ENCODE results near the gene CAMK2D.
"Not testable (repeated sequence)": the region's sequence is repeated elsewhere in the genome, so short reads cannot be mapped to it uniquely, and the experiment has no call there.

Gene CAMK2D

DNA sequence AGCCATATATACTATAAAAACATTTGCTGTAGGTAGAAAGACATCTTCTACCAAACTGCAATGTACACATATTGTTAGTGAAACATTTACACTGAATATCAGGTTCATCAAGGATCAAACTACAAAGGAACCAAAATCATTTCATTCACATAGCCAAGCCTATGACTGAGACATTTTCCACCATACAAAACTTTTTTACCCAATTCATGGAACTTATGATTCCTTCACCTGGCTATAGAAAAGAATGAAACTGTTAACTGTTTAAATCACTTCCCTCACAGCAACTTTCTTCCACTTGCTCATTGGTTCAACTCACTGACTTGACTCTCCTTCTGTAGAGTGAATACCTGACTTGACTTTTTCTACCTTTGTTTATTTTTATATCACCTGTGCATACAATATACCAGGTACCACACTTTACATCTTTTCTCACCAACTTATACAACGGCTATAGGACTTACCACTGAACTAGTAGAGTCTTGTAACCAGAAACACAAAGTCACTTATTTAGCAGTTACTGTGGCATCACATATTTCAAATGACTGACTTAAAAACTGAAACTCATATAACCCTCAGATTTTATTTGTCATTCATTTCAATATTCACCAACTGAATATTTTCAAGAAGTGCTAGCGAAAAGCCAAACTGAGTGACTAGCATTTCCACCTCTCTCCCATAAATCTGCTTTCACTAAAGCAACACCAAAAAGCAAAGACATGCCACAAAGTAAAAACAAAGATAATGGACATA is 30.9 kb downstream of the CAMK2D start:
- no peak for DNase-seq (ENCODE audit: low spot score)

DNA sequence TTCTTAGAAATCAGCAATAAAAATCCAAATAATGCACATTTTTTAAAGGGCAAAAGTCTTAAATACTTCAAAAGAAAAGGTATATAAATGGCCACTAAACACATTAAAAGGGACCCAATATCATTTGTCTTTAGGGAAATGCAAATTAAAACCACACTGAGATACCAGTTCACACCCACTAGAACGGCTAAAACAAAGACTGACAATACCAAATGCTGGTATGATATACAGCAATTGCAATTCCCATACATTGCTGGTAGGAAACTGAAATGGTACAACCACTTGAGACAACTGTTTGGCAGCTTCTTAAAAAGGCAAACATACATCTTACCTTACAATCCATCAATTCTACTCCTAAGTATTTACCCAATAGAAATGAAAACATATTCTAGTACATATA is 33.7 kb downstream of the CAMK2D start:
- DNase-seq (ENCODE audit: low spot score): no peak

DNA sequence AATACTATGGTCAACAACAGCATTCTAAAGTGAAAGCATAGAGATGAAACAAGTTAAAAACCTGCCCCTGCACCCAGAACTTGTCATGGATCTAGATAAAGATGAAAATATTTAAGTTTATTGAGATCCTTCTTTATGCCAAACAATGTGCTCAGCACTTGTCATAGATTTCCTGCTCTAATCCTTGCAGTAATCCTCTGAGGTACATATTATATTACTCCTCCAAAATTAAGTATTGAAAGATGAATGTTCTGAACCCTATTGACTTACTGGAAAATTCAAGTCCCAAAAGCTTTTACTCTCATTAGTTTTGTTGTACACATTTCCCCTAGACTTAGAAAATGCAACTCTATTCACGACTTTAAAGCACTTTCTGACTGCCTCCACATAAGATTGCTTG is 35.6 kb downstream of the CAMK2D start:
- no peak for DNase-seq (ENCODE audit: low spot score)

DNA sequence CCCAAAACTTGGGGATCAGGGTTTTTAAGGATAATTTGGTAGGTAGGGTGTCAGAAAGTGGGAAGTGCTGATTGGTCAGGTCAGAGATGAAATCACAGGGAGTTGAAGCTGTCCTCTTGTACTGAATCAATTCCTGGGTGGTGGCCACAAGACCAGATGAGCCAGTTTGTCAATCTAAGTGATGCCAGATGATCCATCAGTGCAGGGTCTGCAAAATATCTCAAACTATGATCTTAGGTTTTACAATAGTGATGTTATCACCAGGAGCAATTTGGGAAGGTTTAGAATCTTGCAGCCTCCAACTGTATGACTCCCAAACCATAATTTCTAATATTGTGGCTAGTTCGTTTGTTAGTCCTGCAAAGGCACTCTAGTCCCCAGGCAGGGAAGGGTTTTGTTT is 43.3 kb downstream of the CAMK2D start:
- no peak for DNase-seq (ENCODE audit: low spot score)

DNA sequence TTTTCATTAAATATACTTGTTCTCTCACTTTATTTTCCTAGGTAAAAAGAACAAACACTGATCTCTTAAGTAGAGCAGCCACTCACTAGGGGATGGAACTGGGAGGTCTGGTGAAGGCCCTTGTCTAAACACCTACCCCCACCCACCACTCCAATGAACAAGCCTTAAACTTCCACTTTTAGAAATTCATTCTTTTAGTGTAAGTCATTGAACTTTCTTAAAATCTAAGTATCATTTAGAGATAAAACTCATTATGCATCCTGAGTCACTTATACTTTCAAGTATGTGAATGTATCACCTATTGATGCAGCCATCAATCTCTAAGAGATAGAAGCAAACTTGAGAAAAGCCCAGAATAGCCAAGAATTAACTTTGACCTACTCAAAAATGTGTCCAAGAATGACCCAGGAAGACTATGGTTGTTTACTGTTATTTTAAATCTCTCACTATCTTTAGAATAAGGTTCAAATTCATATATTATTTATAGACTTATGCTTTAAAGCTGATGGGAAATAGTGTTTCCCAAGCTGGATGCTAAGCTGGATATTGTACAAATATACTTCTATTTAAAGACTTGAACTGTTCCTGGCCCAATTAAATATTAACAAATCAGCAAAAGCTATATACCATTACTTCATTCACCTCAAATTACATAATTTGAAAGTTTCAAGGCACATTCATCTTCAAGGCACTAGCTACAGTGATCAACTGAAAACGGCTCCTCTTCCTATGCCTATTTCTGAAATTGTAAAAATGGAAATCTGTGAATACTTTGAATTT is 49.5 kb downstream of the CAMK2D start:
- DNase-seq (ENCODE audit: low spot score): no peak

DNA sequence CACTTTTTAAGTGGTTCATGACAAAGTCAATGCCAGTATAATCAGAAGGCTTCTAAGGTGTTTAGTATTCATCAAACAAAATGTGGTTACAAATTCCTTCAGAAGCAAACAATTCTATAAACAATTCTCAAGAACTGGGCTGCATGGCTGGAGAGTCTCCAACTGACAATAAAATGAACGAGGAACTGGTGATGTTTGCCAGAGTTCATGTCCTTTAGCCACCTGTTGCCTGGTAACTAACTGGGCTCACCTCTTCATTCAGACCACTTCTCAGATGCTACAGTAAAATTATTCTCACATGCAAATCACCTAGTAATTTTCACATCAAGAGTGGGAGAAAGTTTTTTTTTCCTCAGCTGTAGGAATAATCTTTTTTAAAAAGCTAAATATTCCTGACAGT is 53.3 kb downstream of the CAMK2D start:
- no peak for DNase-seq (ENCODE audit: low spot score)

DNA sequence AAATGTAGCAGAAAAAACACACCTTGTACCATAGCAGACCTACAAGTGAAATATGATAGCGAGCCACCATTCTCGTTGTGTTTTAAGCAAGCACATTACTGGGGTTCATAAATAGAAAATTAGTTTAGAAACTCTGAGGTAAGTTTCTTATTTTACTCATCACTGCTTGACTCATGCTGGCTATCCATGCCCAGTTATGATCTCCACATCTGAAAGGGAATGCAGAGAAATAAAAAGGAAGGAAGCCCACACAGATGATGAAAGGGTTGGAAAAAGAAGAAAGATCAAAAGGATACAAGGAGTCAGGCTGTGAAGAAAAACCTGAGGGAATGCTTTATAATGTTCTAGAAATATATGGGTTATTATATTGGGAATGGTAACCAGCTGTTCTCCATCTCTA is 54.5 kb downstream of the CAMK2D start:
- no peak for DNase-seq (ENCODE audit: low spot score)

DNA sequence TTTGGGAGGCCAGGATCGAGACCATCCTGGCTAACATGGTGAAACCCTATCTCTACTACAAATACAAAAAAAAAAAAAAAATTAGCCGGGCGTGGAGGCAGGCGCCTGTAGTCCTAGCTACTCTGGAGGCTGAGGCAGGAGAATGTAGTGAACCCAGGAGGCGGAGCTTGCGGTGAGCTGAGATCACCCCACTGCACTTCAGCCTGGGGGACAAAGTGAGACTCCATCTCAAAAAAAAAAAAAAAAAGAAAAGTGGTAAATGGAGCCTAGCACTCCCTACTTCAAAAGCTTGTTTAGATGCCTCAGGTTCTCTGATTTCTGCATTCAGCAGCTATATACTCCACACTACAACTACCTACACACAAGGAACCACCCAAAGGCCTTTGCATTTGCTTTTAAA is 56.4 kb downstream of the CAMK2D start:
- DNase-seq (ENCODE audit: low spot score): not testable (repeated sequence)

DNA sequence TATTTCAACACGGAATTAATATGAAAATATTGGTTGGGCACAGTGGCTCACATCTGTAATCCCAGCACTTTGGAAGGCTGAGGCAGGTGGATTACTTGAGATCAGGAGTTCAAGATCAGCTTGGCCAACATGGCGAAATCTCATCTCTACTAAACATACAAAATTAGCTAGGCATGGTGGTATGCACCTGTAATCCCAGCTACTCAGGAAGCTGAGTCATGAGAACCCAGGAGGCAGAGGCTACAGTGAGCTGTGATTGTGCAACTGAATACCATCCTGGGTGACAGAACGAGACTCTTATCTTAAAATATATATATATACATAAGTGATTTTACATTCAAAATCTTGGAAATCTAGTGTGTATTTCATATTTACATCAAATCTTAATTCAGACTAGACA is 58.9 kb downstream of the CAMK2D start:
- DNase-seq (ENCODE audit: low spot score): not testable (repeated sequence)

DNA sequence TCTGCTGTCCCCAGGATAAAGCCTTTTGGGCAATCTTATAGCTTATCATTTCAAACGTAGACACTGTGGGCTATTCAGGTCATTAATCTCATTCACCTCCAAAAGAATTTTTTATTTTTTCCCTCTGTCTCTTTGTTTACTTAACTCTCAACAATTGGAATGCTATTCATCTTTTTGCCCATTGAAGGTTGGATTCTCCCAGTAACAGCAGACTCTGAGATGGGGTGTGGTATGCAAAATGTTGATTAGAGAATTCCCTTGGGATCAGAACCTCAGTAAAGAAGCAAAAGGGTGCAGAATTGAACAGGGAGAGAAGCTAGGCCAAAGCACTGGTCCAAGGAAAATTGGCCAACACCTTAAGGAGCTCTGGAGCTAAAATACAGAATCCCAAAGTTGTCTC is 60.4 kb downstream of the CAMK2D start:
- DNase-seq (ENCODE audit: low spot score): no peak

DNA sequence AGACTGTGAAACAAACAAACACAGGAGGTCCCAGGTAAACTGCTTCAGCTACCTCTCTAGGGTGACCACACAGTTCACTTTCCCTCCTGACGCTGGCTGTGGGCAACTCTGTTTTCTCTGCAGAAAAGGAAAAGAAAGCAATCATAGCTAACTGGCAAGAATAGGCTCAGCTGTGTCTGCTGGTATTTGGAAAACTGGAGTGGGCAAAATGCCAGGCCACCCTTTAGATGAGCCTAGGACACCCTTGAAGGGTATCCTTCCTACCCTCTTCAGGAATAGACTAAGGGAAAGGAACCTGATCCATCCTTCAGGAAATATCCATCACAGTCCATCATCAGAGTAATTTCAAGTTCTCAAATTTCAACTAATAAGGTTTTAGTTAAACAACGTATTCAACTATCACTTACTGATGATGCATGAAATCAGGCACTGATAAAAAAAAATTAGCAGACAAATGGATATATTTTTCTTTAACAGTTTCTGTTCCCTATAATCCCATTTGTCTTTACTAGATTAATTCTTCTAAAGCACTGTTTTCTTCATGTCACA is 60.9 kb downstream of the CAMK2D start:
- no peak for DNase-seq (ENCODE audit: low spot score)

DNA sequence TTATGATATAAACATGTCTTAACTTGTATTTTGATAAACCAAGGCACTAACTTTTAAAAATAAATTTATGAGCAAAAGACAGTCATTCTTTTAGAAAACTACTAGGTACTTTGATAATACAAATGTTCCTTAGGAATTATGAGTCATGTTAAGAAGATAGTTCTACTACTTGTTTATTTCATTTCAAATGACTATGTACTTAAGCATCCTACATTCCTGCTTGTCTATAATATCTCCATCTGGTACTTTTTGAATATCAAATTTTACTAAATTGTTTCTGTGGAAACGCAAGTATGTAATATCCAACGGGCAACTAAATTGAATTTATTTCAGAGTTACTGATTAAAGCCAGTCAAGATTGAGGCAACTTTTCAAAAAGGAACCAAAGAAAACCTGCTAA is 61.8 kb downstream of the CAMK2D start:
- no peak for DNase-seq (ENCODE audit: low spot score)

DNA sequence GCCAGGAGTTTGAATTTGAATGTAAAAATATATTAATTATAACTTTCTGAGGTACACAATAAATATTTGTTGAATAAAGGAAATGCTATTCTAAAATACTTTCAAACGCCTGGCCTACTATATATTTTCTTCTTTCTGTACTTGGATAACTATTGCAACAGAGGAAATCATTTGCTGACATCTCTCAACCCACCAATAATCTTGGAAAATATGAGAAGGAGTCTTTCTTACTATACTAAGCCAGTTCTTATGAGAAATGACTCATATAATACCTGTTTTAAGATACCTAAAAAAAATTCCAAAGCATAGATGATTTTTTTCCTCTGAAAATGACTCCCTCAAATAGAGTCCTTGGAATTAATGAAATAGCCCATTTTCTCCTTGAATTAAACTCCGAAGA is 64.1 kb downstream of the CAMK2D start:
- DNase-seq (ENCODE audit: low spot score): no peak

DNA sequence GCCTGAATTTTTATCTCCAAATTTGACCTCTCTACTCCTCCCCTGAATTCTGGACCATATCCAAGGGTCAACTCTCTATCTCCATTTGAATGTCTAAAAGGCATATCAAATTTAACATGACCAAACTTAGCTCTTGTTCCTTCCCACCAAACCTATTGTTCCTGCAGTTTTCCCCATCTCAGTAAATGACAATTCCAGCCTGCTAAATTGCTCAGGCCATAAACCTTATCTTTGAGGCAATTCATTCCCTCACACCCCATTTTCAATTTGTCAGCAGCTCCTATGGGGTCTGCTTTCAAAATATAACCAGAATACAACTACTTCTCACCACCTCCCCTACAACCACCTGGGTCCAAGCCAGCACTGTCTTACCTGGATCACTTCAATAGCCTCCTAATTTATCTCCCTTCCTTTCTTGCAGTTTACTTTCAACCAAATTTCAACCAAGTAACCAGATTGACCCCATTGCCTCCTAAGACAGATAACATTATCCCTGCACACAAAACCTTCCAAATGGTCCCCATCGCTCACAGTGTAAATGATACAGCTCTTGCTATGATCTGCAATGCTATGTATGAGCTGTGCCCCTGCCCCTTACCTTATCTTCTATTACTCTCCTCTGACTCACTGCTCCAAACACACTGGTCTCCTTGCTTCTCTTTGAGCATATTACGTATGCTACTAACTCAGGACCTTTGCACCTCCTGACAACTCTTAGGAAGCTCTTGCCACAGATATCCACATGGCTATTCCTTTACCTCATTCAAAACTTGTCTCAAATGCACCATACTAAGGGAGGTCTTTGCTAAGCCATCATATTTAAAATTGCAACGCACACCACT is 66.0 kb downstream of the CAMK2D start:
- no peak for DNase-seq (ENCODE audit: low spot score)

DNA sequence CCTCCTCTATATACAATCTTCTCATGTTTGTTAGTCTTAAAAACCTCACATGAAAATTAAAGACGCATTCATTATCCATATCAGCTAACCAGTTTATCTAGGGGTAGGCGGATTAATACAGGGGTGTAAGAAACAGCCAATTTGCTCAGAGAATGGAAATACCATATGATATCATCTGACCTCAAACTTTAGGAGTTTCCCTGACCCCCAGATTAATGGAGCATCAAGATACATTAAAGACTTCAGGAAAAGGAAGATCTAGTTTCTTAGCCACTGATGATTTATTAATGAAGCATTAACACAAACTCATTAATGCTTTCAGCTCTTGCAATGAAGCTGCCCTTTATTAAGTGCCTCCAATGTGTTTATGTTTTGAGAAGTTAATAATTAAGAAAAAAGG is 67.5 kb downstream of the CAMK2D start:
- DNase-seq (ENCODE audit: low spot score): no peak

DNA sequence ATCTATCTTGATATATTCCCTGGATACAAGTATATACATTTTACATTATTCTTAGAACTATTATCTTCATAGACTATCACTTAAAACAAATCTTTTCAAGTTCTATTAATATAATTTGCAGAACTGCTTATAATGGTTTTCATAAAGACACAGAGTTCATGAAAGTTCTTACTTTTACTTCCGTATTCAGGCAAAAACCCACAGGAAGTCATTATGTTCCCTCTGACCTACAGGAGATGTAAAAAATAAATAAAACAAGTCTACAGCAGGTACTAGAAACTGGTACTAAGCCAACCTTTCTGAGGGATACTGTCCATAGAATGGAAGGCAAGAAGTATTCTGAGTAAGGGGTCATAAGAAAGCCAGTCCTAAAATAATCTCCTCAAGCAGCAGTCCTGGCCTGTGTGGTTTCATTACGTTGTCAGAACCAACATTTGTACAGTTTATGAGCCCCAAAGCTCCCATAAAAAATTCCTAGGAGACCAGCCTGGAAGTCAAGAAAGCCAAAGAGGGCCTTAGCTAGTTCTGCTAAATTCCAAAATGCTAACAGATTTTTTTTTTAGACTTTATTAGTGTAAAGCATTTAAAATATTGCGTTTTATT is 68.6 kb downstream of the CAMK2D start:
- no peak for DNase-seq (ENCODE audit: low spot score)

DNA sequence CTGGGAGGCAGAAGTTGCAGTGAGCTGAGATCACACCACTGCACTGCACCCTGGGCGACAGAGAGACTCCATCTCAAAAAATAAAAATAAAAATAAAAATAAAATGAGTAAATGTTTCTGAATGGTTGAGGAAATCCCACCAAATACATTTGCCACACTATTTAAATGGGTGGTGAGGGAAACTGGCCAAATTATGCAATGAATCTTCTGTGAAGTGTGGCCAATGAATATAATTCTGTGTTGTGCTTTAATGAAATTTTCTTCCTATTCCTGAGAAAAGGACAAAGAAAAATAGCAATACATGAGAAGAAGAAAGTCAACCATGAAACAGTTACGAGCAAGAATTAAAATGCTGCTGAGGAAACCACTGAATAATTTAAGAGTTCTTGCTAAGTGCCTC is 69.9 kb downstream of the CAMK2D start:
- no peak for DNase-seq (ENCODE audit: low spot score)

DNA sequence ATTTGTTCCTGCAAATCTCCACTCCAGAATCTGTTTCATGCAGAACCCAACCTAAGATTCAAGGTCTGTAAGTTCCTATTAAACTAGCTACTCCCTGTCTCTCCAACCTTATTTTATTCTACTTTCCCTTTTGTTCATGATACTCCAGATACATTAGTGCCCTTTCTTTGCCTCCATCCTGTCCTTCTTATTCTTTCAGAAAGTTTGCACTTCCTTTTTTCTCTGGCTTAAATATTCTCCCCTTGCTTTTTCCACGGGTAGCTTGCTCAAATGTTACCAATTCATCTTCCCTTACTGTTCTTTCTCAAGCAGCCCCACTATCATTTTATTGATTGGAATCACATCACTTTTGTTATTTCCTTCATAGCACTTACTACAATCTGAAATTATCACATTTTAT is 72.1 kb downstream of the CAMK2D start:
- no peak for DNase-seq (ENCODE audit: low spot score)

DNA sequence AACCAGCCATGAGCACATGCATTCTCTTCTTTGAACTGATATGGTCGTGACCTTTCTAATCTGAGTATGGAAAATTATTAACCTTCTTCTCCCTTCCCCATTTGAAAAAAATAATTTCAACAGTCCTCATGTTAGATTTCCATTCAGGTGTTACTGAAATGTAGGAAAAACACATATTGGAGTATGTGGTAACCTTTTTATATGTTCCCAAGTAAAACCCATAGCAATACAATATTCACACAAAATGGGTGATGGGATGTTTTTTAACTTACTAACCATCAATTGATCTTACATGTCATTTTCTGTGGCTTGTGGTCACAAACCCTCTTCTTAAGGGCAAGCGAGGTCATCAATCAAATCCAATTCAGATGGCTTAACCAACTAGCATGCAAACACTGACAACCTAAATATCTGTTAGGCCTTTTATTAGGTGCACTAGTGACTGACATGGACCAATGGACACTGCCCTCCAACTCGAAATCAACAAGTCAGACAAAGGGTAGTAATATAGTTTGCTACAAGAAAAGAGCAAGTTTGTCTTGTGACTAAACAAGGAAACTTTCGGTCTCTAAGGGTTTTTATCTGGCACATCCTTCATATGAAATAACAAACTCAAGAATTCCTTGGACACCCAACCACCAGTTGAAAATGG is 74.3 kb downstream of the CAMK2D start:
- no peak for DNase-seq (ENCODE audit: low spot score)

DNA sequence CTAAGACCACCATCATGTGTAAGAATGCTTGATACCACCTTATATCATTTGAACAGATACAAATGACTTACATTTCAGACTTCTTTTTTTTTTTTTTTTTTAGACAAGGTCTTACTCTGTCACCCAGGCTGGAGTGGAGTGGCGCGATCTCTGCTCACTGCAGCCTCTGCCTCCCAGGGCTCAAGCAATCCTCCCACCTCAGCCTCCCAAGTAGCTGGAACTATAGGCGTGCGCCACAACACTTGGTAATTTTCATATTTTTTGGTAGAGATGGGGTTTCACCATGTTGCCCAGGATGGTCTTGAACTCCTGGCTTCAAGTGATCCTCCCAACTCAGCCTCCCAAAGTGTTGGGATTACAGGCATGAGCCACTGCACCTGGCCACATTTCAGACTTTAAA is 76.4 kb downstream of the CAMK2D start:
- not testable (repeated sequence) for DNase-seq (ENCODE audit: low spot score)

DNA sequence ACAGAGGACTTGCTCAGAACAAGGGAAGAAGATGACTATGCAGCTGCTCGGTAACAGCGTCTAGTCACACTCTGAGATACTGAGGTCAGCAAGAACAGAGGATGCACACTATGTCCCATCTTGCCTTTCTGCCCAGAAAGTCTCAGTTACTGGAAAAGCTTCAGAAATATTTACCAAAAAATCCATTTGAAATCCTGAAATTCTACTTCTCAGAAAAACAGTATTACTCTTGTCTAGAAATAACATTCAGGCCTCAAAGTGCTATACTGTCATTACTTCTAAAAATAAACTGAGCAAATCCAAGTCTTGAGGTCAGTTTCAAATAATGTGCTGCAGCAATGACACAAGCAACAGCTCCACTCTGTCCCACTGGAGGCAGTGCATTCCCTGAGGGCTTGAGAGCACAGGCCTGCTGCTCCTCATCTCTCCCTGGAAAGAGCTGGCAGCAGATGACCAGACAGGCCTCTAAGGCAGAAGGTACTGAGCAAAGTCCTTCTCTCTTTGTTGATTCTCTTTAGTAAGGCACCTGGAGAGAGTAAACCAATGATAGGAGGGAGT is 76.9 kb downstream of the CAMK2D start:
- peak; percentile 60 for DNase-seq (ENCODE audit: low spot score)
